GM19452 (cell line): Measurements from ENCODE around the gene TMIE.
"Not testable (repeated sequence)": the region's sequence is repeated elsewhere in the genome, so short reads cannot be mapped to it uniquely, and the experiment has no call there.

ENCODE experiments used
- ATAC-seq: cut with Tn5 transposase; IDR thresholded peaks from one replicate; pipeline ENCODE4 v1.9.1; 2021; ENCODE audit not compliant: unreplicated experiment

Gene TMIE

DNA sequence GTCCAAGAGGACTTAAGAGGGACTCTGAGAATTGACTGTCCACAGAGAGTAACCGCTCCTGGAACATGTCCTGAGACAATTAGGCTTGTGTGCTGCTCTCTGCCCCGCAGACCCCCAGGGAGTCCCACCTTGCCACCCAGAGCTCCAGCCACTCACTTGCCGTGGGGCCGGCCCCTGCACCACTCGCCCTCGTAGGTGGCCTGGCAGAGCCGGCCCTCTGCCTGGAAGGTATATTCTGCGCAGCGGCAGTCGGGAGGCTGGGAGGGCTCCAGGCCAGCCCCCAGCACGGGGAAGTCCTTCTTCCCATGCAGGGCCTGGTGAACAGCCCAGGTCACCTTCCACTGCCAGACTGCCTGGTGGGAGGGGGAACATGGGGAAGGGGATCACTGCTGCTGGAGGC is 18.2 kb upstream of the TMIE start:
- no peak for ATAC-seq

DNA sequence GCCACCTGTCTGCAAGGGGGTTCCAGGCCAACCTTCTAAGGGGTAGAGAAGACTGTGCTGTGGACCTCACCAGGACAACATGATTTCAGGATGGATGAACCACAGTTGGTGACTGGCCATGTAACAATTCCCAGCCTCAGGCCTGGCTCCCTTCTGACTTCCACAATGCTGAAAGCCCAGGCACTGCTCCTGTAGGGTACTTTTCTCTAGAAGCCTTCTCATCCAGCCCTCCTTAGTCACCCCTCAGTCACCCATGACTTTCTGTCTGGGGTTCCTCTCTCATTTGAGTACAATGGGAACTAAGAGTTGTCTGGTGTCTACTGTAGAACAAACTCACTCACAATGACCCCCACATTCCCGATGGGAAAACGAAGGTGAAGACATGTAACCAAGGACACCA is 16.3 kb upstream of the TMIE start:
- no peak for ATAC-seq

- no peak for ATAC-seq
Measured at GRCh38 chr3:46685446-46685845, 15.7 kb upstream of the TMIE start.

- no peak for ATAC-seq
Measured at GRCh38 chr3:46690798-46691197, 10.4 kb upstream of the TMIE start.

DNA sequence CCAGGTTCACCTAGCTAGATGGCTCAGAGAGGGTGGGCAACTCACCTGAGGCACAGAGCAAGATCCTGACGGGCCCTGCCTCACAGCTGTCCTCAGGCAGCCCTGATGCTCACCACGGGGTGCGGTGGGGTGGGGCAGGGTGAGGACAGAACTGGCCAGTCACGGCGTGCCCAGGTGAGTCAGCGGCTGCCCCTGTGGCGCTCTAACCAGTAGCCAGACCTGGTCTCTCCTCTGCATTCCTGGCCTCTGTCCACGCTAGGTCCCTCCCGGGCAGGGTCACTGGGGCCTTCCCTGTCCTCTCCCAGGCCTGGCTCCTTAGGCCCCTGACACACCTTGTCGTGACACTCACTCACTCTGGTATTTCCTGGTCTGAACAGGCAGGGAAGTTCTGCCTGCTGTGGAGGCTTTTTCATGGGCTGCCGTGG is 8.6 kb upstream of the TMIE start:
- ATAC-seq, result no peak

DNA sequence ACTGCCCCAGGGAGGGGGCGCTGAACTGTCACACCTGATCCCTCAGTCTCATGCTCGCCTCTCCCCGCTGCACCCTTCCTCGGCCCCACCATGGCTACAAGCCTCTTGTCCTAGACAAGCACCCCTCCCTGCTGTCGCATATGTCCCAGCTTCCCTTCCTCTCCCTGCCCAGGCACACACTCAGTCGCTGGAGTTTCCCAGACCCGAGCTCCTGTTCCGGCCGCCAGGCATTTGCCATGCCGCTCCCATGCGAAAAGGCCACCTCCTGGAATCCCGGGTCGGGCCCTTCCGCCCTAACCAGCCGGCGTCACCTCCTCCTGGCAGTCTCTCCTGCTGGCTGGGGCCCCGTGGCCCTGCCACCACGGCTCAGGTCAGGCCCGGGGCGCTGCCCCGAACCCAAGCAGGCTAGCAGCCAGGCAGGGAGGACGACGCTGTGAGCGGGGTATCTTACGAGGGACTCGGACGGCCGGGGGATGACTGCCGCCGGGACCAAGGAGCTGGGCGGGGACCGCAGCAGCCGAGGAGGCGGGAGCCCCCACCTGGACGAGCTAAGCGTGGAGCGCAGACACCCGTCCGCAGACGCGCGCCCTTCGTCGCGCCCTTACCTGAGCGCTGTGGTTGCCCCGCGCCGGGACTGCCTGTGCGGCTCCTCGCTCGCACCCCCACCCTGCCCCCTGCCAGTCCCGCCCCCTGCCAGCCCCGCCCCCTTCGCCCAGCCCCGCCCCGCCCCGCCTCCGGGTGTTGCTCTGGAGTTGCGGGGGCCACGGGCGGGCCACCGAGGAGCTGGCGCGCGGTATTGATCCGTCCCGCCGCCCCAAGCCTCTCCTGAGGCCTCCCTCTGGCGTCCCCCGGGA is 7.9 kb upstream of the TMIE start, which contains the start of gene ALS2CL:
Gene ALS2CL (minus strand): TSS at position 642 of the 854 bp plus-strand sequence. CDS start 4,239 bp downstream, outside the sequence.
- no peak for ATAC-seq

- ATAC-seq, result no peak
Measured at GRCh38 chr3:46693892-46694226, 7.3 kb upstream of the TMIE start.

DNA sequence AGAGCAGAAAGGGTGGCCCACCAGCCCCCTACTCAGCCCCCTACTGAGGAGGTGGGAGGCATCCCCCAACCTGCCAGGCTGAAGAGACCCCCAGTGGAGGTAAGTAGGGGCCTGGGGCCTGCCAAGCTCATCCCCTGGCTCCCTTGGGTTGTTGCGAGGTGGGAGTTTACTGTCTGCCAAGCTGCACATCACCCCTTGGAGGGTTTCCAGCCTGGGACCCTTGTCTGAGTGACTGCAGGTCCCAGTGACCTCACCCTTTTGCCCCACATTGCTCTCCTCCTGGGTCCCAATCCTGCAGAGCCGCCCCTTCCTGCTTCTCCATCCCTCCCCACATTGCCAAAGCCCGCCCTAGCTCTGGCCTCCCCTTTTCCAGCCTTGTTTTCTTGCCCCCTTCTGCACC is 6.7 kb upstream of the TMIE start:
- ATAC-seq, result no peak

- ATAC-seq, result no peak
Measured at GRCh38 chr3:46695177-46695961, 5.8 kb upstream of the TMIE start.

DNA sequence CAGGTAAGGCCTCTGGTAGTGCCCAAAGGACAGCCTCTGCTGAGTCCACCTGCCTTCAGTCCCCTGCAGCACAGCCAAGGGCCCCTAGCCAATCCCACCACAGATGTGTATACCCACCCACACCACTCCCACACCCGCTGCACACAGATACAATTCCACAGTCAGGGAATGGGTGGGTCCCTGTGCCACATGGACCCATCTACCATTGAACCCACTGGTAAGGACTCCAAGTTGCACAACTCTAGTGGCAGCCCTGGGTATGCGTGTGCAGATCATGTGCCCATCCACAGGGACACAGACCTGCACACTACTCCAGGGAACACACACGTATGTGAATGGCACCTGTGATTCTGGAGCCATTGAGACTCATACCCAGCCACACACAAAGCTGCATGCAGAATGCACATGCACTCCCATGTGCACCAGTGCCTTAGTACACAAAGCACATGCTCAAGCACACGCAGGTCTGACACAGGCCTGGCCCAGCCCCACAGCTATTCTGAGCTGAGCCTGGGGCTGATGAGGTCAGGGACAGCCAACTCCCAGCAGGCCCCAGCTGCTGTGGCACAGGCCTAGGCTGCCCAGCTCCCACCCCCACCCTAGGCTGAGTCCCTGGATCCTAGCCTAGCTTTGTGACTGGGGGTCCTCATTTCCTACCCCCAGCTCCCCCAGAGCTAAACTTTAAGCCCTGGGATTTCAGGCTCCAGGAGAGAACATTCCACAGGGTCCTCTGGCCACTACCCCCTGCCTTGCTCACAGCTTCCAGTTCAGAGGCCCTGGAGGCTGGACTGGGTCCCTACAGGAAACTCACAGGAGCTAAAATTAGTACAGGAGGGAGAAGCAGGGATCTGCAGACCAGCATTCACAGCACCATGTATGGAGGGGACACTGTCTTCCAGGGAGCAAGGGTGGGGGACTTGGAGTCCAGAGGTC is 5.0 kb upstream of the TMIE start:
- ATAC-seq, result no peak

DNA sequence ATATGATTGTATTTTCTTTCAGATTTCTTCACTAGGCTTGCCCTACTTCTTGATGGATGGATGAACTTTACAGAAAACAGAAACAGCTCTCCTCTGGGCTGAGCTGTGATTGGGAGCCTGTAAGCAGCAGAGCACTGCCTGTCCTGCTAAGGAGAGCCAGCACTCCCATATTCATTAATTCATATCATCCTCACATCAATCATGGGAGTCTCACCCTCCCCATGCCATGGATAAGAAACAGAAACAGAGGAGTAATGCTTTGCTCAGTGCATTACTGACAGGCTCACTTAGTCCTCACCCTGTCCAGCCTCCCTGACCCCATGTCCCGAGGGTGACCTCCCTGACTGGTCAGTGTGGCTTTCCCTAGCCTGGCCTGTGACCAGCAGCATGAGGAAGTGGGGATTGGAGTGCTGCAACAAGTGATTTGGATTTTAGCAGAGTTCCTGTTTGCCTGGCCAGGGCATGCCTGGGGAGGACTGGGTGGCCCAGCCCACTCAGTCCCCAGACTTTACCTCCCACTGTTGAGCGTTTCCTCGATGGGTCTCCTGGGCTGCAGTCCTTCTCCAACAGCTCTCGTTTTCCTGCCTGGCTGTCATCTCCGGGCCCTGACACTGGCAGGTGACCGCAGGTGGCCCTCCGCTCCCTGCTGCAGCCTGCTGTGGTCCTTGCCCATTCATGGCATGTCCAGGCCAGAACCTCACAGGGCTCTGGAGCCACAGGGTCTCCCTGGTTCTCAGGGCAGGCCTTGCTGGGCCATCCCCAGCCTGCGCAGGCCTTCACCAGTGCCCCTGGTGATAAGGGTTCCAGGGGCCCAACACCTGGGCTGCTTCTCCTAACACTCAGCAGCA is 1.3 kb upstream of the TMIE start:
- no peak for ATAC-seq

DNA sequence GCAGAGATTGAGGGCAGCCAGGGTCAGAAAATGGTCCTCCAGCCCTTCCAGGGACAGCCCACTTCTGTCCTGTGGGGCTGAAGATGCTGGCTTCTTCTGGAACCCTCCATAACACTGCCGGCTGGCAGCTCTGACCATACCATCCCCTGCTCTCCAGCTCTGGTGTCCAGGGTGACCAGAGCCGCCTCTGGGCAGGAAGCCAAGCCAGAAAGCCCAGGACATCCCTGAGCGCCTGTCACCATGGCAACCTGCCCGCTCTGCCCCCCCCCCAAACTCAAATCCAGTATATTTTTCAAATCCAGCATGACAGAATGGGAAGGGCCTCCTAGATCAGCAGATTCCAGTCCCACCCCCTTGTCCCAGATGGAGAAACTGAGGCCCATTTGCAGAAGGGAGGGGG is 420 bp upstream of the TMIE start:
- ATAC-seq, result no peak

GRCh38 chr3:46702246-46703012 is 1.2 kb downstream of the TMIE start:
- no peak for ATAC-seq

DNA sequence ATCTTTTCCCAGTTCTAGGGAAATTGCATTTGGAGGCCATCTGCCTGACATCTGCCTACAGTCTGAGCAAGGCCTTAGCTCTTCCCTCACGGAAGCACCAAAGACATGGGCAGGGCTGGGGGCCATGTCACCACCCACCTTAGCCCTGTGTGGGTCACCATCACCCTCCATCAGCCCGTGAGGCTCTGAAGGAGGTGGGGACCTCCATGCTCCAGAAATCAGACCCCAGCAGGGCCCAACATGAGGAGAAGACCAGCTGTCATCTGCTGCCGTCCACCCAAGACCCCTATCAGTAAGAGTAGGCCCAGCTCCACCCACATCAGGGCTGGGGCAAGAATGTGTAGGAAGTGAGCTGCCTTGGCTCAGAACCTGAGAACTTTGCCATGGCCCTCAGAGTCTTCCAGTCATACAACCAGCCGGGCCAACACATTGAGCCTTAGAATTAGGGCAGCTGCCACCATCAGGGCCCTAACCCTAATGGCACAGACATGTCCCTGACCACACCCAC is 1.9 kb downstream of the TMIE start:
- no peak for ATAC-seq

GRCh38 chr3:46704346-46704745 is 3.2 kb downstream of the TMIE start:
- not testable (repeated sequence) for ATAC-seq

GRCh38 chr3:46705022-46705530 is 3.9 kb downstream of the TMIE start:
- no peak for ATAC-seq

DNA sequence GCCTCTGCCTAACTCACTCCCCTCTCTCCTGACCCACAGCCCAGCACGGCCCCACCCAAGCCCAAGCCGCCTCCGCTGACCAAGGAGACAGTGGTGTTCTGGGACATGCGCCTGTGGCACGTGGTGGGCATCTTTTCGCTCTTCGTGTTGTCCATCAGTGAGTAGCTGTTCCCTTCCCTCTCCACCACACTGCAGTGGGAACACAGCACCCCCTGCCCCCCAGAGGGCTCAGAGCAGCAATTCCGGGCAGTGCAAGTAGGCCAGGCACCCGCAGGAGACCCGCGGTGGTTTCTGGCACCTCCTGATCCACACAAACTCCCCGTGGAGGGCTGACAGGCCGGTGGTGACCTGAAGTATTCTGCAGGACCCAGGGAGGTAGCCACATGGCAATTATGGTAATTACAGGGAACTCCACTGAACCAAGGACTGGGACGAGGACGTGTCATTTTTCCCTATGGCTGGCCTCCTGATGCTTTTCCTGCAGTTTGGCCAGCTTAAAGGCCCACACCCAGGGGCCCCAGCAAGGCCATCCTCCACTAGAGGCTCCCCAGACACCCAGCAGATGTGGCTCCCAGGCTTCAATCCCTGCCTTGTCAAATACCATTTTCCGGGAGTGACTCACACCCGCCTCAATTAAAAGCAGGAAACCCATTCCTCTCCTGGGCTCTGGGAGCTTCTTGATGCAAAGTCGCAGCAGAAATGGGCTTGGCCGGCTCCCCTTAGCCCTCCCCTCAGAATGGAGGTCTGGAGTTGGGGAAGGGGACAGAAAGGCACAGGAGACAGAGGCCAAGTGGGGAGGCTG is 4.8 kb downstream of the TMIE start:
- no peak for ATAC-seq
